NCI-H510A treated with DMSO at 0.1 percent for 48 hours (cell line): ENCODE results near the gene CASQ1.

ENCODE experiments used
- DNase-seq: peaks from one replicate; lab custom pipeline; 2025; lab: John Stamatoyannopoulos, UW

The CASQ1 gene

GRCh38 chr1:160205242-160206035 is 15.1 kb downstream of the CASQ1 start, which contains the start of gene PEA15:
Gene PEA15, plus strand, starts transcription at chr1:160205384. Its CDS starts 6,161 bp downstream, at chr1:160211545.
- peak; percentile 19 for DNase-seq

DNA sequence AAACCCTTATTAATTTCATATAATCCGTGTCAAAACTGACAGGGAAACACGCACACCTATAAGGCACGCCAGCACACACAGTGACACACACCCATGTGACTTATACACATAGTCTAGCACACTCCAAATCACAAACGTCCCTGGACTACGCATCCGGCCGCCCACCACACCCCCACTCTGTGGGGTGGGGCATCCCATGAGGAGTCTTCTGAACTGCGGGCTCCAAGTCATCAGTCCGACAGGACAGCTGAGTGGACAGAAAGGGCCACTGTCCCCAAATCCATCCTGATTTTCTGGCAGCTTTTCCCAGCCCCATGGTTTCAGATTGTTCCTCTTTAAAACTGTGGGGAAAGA is 15.6 kb downstream of the CASQ1 start:
- no peak for DNase-seq

GRCh38 chr1:160206421-160207117 is 16.2 kb downstream of the CASQ1 start:
- no peak for DNase-seq

DNA sequence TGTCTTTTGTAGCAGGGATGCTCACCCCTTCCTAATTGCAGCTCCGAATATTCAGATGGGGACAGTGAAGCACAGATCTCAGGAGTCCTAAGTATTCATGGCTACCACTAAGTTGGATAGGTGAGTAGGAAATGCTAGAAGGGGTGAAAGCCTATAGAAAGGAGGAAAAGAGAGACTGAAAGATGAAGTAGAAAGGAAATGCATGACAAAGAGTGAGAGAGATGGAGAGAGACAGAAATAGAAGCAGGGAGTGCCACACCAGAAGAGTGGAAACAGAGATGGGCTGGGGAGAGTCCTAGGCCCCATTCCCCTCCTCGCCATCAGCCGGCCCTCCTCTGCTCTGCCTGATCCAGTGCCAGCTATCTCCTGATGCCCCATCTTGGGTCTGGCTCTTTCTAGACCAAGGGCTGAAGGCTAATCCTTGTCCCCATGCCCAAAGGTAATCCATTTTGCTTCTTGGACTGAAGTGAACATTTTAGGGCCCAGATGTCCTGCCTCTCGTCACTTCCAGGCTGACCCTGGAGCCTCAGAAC is 16.8 kb downstream of the CASQ1 start:
- DNase-seq: no peak

- DNase-seq: no peak
Measured at GRCh38 chr1:160207771-160208556, 17.6 kb downstream of the CASQ1 start.

GRCh38 chr1:160208557-160209320 is 18.4 kb downstream of the CASQ1 start:
- no peak for DNase-seq

GRCh38 chr1:160209321-160210046 is 19.1 kb downstream of the CASQ1 start:
- DNase-seq: no peak

DNA sequence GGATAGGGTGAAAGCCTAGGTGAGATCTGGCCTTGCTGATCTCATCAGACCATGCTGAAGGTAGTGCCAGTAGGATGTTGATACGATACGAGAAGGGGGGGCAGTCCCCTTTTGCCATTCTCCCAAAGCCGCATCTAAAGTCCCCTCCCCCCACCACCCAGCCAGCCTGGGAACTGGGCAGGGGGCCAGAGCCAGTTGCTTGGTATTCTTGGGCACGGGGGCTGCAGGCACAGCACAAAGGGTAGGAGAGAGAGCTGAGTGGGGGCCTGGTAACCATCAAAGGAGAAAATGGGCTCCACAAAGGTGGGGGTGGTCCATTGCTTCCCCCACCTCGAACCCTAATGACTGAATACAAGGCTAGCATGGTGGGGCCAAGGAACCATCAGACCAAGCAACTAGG is 20.2 kb downstream of the CASQ1 start:
- DNase-seq: no peak

DNA sequence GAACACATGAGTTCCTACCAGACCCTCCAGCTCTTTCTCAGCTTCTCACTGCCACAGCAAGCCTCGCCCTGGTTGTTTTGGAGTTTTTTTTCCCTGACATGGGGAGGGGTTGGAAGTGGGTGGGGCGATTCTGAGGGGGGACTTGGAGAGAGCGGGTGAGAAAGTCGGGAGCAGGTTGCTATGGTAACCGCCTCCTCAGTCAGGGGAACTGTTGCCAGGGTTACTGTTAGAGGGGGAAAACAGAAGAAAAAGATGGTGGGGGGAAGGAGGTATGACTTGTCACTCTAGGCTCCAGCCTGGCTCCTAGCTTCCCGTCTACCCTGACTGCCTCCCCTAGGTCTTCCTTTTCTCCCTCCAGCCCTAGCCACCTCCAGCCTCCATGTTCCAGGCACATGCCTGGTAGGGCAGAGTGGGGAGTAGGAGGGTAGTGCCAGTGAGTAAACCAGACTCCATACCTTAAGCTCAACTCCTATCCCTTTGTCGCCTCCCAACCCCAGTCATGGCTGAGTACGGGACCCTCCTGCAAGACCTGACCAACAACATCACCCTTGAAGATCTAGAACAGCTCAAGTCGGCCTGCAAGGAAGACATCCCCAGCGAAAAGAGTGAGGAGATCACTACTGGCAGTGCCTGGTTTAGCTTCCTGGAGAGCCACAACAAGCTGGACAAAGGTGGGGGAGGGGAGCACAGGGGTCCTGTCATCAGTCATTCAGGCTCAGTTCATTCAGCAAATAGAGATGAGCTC is 20.8 kb downstream of the CASQ1 start:
- no peak for DNase-seq

- no peak for DNase-seq
Measured at GRCh38 chr1:160214481-160215140, 24.2 kb downstream of the CASQ1 start.

GRCh38 chr1:160216301-160216700 is 25.9 kb downstream of the CASQ1 start:
- DNase-seq: no peak

GRCh38 chr1:160217481-160218051 is 27.2 kb downstream of the CASQ1 start:
- DNase-seq: no peak

DNA sequence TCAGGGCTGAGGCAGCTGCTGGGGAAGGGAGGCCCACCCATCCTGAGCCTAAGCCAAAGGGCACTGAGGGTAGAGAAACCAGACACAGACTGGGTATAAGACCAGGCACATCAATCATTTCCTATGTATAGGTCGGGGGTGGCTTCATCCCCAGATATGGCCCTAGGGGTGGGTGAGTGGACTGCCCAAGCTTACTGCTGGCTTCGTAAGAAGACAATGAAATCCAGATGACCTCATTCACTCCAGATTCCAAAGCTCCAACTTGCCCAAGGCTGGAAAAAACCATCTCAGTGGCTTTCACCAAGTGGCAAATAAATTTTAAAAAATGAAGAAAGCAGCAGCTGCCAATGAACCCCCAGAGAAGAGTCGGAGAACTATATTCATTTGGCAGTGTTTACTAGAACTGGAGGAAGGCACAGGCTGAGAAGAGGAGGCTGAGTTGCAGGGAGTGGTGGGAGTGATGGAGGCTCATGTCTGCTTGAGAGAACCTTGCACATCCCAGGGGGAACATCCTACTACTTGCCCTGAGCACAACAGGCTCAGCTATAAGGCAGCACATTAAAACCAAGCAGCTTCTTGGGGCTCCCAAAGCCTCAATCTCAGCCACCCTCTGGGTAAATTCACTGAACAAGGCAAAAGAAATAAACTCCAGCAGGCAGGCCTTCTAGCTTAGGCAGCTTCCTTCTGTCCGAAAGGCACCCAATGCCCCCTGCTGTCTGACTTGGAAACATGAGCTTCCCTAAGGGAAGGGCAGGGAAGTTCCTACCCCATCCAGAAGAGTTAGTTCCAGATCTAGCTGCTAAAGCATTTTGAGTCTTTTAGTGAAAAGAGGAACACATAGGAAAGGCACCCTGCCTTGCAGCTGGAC is 28.9 kb downstream of the CASQ1 start:
- DNase-seq: peak; percentile 8

- DNase-seq: no peak
Measured at GRCh38 chr1:160220301-160220700, 29.9 kb downstream of the CASQ1 start.

GRCh38 chr1:160221089-160221488 is 30.7 kb downstream of the CASQ1 start:
- DNase-seq: no peak

GRCh38 chr1:160222546-160222945 is 32.2 kb downstream of the CASQ1 start:
- DNase-seq: no peak

GRCh38 chr1:160224606-160225005 is 34.2 kb downstream of the CASQ1 start:
- DNase-seq: no peak

DNA sequence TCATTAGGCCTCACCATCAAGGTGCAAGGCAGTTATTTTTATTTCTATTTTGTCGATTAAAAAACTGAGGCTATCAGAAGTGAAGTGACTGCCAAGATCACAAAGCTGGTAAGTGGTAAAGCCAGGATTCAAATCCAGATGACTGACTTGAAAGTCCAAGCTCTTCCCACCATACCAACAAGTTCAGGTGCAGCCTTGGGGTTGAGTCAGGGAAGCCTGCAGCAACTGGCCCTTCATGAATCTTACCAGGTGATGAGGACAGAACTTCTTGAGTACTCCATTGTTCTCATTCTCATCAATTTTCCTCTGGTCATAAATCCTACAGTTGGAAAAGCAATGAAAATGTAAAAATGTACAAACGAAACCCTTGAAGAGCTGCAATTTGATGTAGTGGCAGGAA is 35.0 kb downstream of the CASQ1 start:
- no peak for DNase-seq
